ENCODE results near the gene PGAM2. TPM values are rescaled to one million over a fixed set of nuclear protein-coding genes. Genes with fewer than 3 reads are reported as not detected.

Gene PGAM2
- not detected in 2 replicates for total RNA-seq

DNA sequence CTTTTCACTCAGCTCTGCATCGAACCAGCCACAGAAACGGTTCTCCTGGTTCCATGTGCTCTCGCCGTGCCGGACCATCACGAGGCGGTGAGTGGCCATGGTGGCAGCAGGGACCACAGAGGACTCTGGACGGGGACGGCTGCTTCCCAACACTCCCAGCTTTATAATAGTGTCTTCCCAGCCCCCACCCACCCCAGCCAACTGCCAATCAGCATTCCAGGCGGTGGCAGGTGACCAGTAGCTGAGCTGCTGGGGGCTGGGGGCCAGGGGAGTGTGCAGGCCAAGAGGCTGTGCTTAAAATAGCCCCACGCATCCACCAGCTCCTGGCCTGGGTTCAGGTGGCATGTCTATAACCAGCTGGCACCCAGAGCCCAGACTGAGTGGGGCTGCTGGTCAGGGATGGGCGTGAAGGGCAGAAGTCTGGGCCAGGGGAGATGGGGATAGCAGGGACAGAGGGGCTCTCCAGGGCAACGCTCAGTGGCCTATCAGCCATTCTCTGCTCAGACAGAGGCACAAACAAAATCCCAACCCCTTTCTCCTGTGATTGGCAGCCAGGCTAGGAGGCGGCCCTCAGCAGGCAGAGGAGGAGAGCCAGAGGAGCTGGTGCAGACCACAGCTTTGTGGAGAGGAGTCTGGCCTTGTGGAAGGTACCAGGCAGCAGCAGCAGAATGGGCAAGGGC lies at the start of gene PGAM2:
TSS of gene PGAM2 (minus strand) at position 137 of the 680 bp plus-strand sequence. CDS start at position 99, 38 bp downstream.

GRCh38 chr7:44103923-44104859 lies 38.8 kb upstream of the PGAM2 start, which contains the start of gene AEBP1:
TSS of gene AEBP1 (plus strand) at chr7:44104345. CDS start at chr7:44104666, 321 bp downstream.

GRCh38 chr7:44044315-44045225 lies 20.8 kb downstream of the PGAM2 start, which contains the start of gene DBNL:
TSS of gene DBNL (plus strand) at chr7:44044702. CDS start at chr7:44044738, 36 bp downstream.

Other genes starting within 250 kb of the PGAM2 start
- 69.2 and 78.3 TPM in 2 replicates for gene MRPS24, start 196.1 kb downstream of the PGAM2 start, total RNA-seq
- 21.9 TPM in 2 replicates for gene URGCP, start 159.0 kb downstream of the PGAM2 start, total RNA-seq
- gene UBE2D4, start 139.1 kb downstream of the PGAM2 start, total RNA-seq, result 17.3 and 18.1 TPM in 2 replicates
- gene SPDYE1, start 67.7 kb downstream of the PGAM2 start, total RNA-seq, result not detected in 2 replicates
- gene DBNL, start 20.9 kb downstream of the PGAM2 start, total RNA-seq, result 140 and 144 TPM in 2 replicates
- 16.9 and 27.8 TPM in 2 replicates for gene POLM, start 17.0 kb upstream of the PGAM2 start, total RNA-seq
- gene AEBP1, start 38.8 kb upstream of the PGAM2 start, total RNA-seq, result 8.9 and 27.4 TPM in 2 replicates
- 81.0 and 87.9 TPM in 2 replicates for gene POLD2, start 58.0 kb upstream of the PGAM2 start, total RNA-seq
- not detected in 2 replicates for gene MYL7, start 75.8 kb upstream of the PGAM2 start, total RNA-seq
- 0.19 and 0.65 TPM in 2 replicates for gene GCK, start 123.9 kb upstream of the PGAM2 start, total RNA-seq
- gene YKT6, start 135.4 kb upstream of the PGAM2 start, total RNA-seq, result 128 and 138 TPM in 2 replicates

Data from vein endothelial cell (primary cell).